K562 (cell line): ENCODE data around the gene DHDDS. TPM values are rescaled to one million over a fixed set of nuclear protein-coding genes. Genes with fewer than 3 reads are reported as not detected.

ENCODE experiments used
- BRD9 ChIP-seq: fragments of 450-650 bp; IDR thresholded peaks from 2 replicates; pipeline ENCODE4 v1.6.1; 2018; ENCODE audit warnings: low read depth; ENCODE audit not compliant: partially characterized antibody
- CHD4 ChIP-seq: fragments of 200-600 bp; sonication (generic); IDR thresholded peaks from 3 replicates; pipeline ENCODE4 v1.6.1; 2012; ENCODE audit warnings: low read depth, mild to moderate bottlenecking, mixed read lengths, low read length, inconsistent platforms; ENCODE audit not compliant: insufficient read depth, insufficient replicate concordance, poor library complexity, severe bottlenecking
- EHMT2 ChIP-seq: fragments of 450-650 bp; IDR thresholded peaks from 2 replicates; pipeline ENCODE4 v1.6.1; 2018; ENCODE audit warnings: antibody characterized with exemption
- GATAD2B ChIP-seq: fragments of 450-650 bp; IDR thresholded peaks from 2 replicates; pipeline ENCODE4 v1.6.1; 2017; ENCODE audit warnings: mild to moderate bottlenecking, borderline replicate concordance
- GTF2A2 ChIP-seq: IDR thresholded peaks from 2 replicates; pipeline ENCODE4 v1.6.1; 2016; ENCODE audit warnings: mild to moderate bottlenecking, missing genetic modification characterization, missing compliant biosample characterization
- LARP7 ChIP-seq: fragments of 450-650 bp; IDR thresholded peaks from 2 replicates; pipeline ENCODE4 v1.6.1; 2016
- MCM3 ChIP-seq: fragments of 450-650 bp; IDR thresholded peaks from 2 replicates; pipeline ENCODE4 v1.6.1; 2016
- MCM7 ChIP-seq, 2 experiments: fragments of 450-650 bp; IDR thresholded peaks; 2 replicates each; pipeline ENCODE4 v1.6.1; 2016 to 2018
- NEUROD1 ChIP-seq: fragments of 150-350 bp; IDR thresholded peaks from 2 replicates; pipeline ENCODE4 v1.6.1; 2014; ENCODE audit warnings: borderline replicate concordance, low read length, low read depth; ENCODE audit not compliant: partially characterized antibody
- NFRKB ChIP-seq: fragments of 450-650 bp; IDR thresholded peaks from 2 replicates; pipeline ENCODE4 v1.6.1; 2016; ENCODE audit warnings: low read depth
- PML ChIP-seq: IDR thresholded peaks from 2 replicates; pipeline ENCODE4 v1.6.1; 2012; ENCODE audit warnings: low read length, inconsistent platforms
- RAD21 ChIP-seq, 2 experiments: fragments of 250-450 bp in 1 of 2; fragments of 450-650 bp in 1 of 2; sonication (Bioruptor Pico) in 1 of 2; formaldehyde crosslinking in 1 of 2; IDR thresholded peaks in 1 of 2; conservative IDR thresholded peaks in 1 of 2; 2 replicates each; pipeline versions ENCODE4 v1.4.0 to v1.8.0; 2020 to 2022; ENCODE audit warnings: mild to moderate bottlenecking in 2 of 2, moderate library complexity in 1 of 2
- RBM39 ChIP-seq: fragments of 200-400 bp; formaldehyde crosslinking; optimal IDR thresholded peaks from 2 replicates; pipeline ENCODE3; 2018; ENCODE audit warnings: low read depth, low read length
- RFX1 ChIP-seq: fragments of 450-650 bp; IDR thresholded peaks from 2 replicates; pipeline ENCODE4 v1.6.1; 2016; ENCODE audit warnings: mild to moderate bottlenecking, moderate library complexity
- RNF2 ChIP-seq: sonication (generic); IDR thresholded peaks from 2 replicates; pipeline ENCODE4 v1.6.1; 2016
- SNIP1 ChIP-seq: fragments of 450-650 bp; IDR thresholded peaks from 2 replicates; pipeline ENCODE4 v1.7.1; 2017; ENCODE audit warnings: low read depth, mild to moderate bottlenecking
- STAT5B ChIP-seq: fragments of 250-450 bp; sonication (Bioruptor Pico); IDR thresholded peaks from 2 replicates; pipeline ENCODE4 v1.8.0; 2021; ENCODE audit warnings: mild to moderate bottlenecking, inconsistent platforms
- ZNF12 ChIP-seq: sonication (generic); formaldehyde crosslinking; IDR thresholded peaks from 2 replicates; pipeline ENCODE4 v1.4.0; 2020; ENCODE audit warnings: mild to moderate bottlenecking, missing genetic modification reagents
- ZNF133 ChIP-seq: fragments of 250-450 bp; sonication (Bioruptor Pico); IDR thresholded peaks from 2 replicates; pipeline ENCODE4 v1.4.0; 2020; ENCODE audit warnings: mild to moderate bottlenecking
- ZNF212 ChIP-seq: fragments of 450-650 bp; formaldehyde crosslinking; IDR thresholded peaks from 2 replicates; pipeline ENCODE4 v1.4.0; 2020; ENCODE audit warnings: mild to moderate bottlenecking
- ZNF561 ChIP-seq: fragments of 450-650 bp; formaldehyde crosslinking; conservative IDR thresholded peaks from 2 replicates; pipeline ENCODE4 v1.4.0; 2020; ENCODE audit warnings: mild to moderate bottlenecking, moderate library complexity
- ZNF778 ChIP-seq: fragments of 450-650 bp; formaldehyde crosslinking; IDR thresholded peaks from 2 replicates; pipeline ENCODE4 v1.4.0; 2020; ENCODE audit warnings: mild to moderate bottlenecking, moderate library complexity
- ZSCAN32 ChIP-seq: fragments of 450-650 bp; formaldehyde crosslinking; IDR thresholded peaks from 2 replicates; pipeline ENCODE4 v1.4.0; 2020; ENCODE audit warnings: mild to moderate bottlenecking, moderate library complexity
- polyA plus RNA-seq, 8 experiments: library from polyadenylated mRNA; depleted of rRNA in 4 of 8; stranded (reverse) in 5 of 8; unstranded in 3 of 8; fragments of >200 nt; fragmentation: Nextera tagmentation in 2 of 8; fragmentation: Illumina TruSeq in 1 of 8; extraction: Ambion mirVana in 2 of 8; extraction: Trizol in 1 of 8; gene quantifications; 2 replicates each; pipeline versions ENCODE4 v1.2.1 to v1.2.3, GENCODE V29; 2011 to 2014; ENCODE audit warnings: inconsistent platforms in 1 of 8, missing spikeins in 1 of 8
- total RNA-seq, 7 experiments: library from RNA; depleted of rRNA in 6 of 7; stranded (reverse); fragments of >200 nt in 6 of 7; fragmentation: Illumina TruSeq in 2 of 7; extraction: Trizol in 2 of 7; gene quantifications; 2 replicates each; pipeline versions ENCODE4 v1.2.1 to v1.2.3, GENCODE V29; 2011 to 2021; ENCODE audit warnings: low replicate concordance in 1 of 7
- TF ChIP-seq, protein P1 (sequence below): sonication (generic); formaldehyde crosslinking; IDR thresholded peaks from 2 replicates; pipeline ENCODE4 v1.8.1; 2022; ENCODE audit warnings: missing genetic modification reagents
- TF ChIP-seq, protein P2 (sequence below): sonication (generic); formaldehyde crosslinking; IDR thresholded peaks from 2 replicates; pipeline ENCODE4 v1.8.0; 2023; ENCODE audit warnings: mild to moderate bottlenecking, missing genetic modification reagents
- TF ChIP-seq, protein P3 (sequence below): IDR thresholded peaks from 2 replicates; pipeline ENCODE4 v1.6.1; 2011; ENCODE audit warnings: borderline replicate concordance, low read depth, mild to moderate bottlenecking, moderate library complexity, low read length; ENCODE audit not compliant: insufficient read depth, poor library complexity, severe bottlenecking
- TF ChIP-seq, protein P4 (sequence below): IDR thresholded peaks from 2 replicates; pipeline ENCODE4 v1.6.1; 2011; ENCODE audit not compliant: insufficient read length; ENCODE audit errors: extremely low read depth

DHDDS gene
- total and polyA plus RNA-seq, 9 of the 15 experiments (the other 6 are each of a cell fraction or from before 2014, with no cell fraction given) = 33.3 to 55.0 (median 44.3) TPM

DNA sequence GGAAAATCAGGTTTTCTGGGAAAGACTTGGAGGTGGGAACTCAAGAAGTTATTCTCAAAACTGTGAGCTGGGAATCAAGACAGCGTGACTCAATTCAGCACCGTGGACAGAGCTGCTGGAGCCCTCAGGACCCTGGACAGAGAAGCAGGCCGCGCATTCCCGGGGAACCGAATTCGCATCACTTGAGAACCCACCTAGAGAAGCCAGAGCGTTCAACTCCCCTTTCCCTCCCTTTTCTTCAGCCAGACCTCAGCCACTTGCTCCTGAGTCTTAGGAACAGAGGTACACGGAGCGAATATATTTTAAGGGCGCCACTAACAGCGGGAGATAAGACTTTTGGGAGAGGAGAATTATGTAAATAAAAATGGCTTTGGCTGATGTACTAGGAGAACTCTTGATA lies 23.5 kb upstream of the DHDDS start (continued):
- TF ChIP-seq NFRKB (no peak), ZSCAN32 (no peak), RFX1 (no peak), ZNF12 (CRISPR knock-in tag) (peak; percentile 96), MCM3 (no peak), STAT5B (CRISPR knock-in tag) (no peak), ZNF133 (CRISPR knock-in tag) (0 out of 2 replicates have a peak, but pooled peaks have one; percentile 33), RAD21 (CRISPR knock-in tag; conservative IDR thresholded peaks at IDR 0.05 in 1 of 2, IDR thresholded peaks at IDR 0.05 in 1 of 2) (peak in 1 of 2 experiments; percentile 23; a peak in 1 of 4 replicates), GATAD2B (no peak), RNF2 (no peak), RBM39 (peak; percentile 68), LARP7 (no peak), PML (no peak), GTF2A2 (tag) (no peak), NEUROD1 (no peak), ZNF212 (peak; percentile 78; the same call in 1 of the 2 replicates), CHD4 (no peak), MCM7 (IDR thresholded peaks at IDR 0.05) (no peak), ZNF561 (CRISPR knock-in tag) (no peak), SNIP1 (no peak), EHMT2 (peak; percentile 100), BRD9 (no peak), ZNF778 (no peak)
- TF ChIP-seq, protein P1, sequence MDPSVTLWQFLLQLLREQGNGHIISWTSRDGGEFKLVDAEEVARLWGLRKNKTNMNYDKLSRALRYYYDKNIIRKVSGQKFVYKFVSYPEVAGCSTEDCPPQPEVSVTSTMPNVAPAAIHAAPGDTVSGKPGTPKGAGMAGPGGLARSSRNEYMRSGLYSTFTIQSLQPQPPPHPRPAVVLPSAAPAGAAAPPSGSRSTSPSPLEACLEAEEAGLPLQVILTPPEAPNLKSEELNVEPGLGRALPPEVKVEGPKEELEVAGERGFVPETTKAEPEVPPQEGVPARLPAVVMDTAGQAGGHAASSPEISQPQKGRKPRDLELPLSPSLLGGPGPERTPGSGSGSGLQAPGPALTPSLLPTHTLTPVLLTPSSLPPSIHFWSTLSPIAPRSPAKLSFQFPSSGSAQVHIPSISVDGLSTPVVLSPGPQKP (CRISPR knock-in tag) = peak; percentile 82; the same call in 1 of the 2 replicates
- TF ChIP-seq, protein P2, sequence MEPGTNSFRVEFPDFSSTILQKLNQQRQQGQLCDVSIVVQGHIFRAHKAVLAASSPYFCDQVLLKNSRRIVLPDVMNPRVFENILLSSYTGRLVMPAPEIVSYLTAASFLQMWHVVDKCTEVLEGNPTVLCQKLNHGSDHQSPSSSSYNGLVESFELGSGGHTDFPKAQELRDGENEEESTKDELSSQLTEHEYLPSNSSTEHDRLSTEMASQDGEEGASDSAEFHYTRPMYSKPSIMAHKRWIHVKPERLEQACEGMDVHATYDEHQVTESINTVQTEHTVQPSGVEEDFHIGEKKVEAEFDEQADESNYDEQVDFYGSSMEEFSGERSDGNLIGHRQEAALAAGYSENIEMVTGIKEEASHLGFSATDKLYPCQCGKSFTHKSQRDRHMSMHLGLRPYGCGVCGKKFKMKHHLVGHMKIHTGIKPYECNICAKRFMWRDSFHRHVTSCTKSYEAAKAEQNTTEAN (CRISPR knock-in tag) = peak; percentile 98
- TF ChIP-seq, protein P3, sequence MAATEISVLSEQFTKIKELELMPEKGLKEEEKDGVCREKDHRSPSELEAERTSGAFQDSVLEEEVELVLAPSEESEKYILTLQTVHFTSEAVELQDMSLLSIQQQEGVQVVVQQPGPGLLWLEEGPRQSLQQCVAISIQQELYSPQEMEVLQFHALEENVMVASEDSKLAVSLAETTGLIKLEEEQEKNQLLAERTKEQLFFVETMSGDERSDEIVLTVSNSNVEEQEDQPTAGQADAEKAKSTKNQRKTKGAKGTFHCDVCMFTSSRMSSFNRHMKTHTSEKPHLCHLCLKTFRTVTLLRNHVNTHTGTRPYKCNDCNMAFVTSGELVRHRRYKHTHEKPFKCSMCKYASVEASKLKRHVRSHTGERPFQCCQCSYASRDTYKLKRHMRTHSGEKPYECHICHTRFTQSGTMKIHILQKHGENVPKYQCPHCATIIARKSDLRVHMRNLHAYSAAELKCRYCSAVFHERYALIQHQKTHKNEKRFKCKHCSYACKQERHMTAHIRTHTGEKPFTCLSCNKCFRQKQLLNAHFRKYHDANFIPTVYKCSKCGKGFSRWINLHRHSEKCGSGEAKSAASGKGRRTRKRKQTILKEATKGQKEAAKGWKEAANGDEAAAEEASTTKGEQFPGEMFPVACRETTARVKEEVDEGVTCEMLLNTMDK = no peak
- TF ChIP-seq, protein P4, sequence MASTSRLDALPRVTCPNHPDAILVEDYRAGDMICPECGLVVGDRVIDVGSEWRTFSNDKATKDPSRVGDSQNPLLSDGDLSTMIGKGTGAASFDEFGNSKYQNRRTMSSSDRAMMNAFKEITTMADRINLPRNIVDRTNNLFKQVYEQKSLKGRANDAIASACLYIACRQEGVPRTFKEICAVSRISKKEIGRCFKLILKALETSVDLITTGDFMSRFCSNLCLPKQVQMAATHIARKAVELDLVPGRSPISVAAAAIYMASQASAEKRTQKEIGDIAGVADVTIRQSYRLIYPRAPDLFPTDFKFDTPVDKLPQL = no peak
